Amygdala (tissue), 56 donors: ENCODE measurements around the gene ZBED6.
"Not testable (repeated sequence)": the region's sequence is repeated elsewhere in the genome, so short reads cannot be mapped to it uniquely, and the experiment has no call there.

Experiments
- DNase-seq, 56 donors: peaks; one replicate each; lab custom pipeline; 2025; lab: John Stamatoyannopoulos, UW

ZBED6 gene

GRCh38 chr1:203829247-203829646, 33.8 kb downstream of the ZBED6 start:
- DNase-seq: not testable (repeated sequence)

DNA sequence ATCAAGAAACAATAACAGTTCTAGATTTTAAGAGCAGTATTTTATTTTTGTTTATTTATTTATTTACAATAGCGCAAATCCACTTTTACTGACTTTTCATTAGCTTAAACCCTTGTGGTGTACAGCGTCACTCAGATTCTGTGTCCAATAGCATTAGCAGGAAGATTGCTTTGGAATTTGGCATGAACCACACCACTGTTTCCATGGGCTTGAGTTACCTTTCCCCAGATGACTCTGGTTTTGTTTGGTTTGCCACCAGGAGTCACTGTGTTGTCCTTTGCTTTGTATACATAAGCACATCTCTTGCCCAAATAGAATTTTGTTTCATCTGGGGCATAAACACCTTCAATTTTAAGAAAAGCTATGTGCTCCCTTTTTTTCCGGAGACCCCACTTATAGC, 40.1 kb downstream of the ZBED6 start:
- DNase-seq: no peak

- no peak for DNase-seq
These were observed 43.7 kb downstream of the ZBED6 start for GRCh38 chr1:203839081-203839480.

- no peak for DNase-seq
These were observed 44.9 kb downstream of the ZBED6 start for GRCh38 chr1:203840208-203840808.

- no peak for DNase-seq
These were observed 47.1 kb downstream of the ZBED6 start for GRCh38 chr1:203842559-203842876.

DNA sequence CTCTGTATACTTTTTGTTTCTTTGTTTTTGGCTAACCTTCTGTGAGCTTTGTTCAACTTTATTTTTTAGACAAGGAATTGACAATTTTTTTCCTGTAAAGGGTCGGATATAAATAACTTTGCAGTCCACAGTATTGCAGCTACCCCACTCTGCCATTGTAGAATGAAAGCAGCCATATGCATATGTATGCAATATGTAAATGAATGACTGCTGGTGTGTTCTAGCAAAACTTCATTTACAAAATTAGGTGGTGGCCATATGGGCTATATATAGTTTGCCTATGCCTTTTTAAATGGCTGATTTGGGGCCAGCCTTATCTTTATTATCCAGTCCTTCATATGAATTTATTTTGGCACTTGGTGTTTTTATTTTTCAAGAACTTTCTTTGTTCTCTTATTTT, 48.0 kb downstream of the ZBED6 start:
- DNase-seq: no peak
